GM18498 (cell line): Measurements from ENCODE around the gene CD276.
"Not testable (repeated sequence)": the region's sequence is repeated elsewhere in the genome, so short reads cannot be mapped to it uniquely, and the experiment has no call there.

ENCODE experiments used
- ATAC-seq: cut with Tn5 transposase; IDR thresholded peaks from one replicate; pipeline ENCODE4 v1.9.1; 2021; ENCODE audit warnings: mild to moderate bottlenecking, moderate library complexity; ENCODE audit not compliant: unreplicated experiment

The CD276 gene

GRCh38 chr15:73684581-73685455 is 635 bp downstream of the CD276 start:
- ATAC-seq = no peak

- no peak for ATAC-seq
These were observed 1.8 kb downstream of the CD276 start for GRCh38 chr15:73685981-73686380.

- no peak for ATAC-seq
These were observed 2.6 kb downstream of the CD276 start for GRCh38 chr15:73686781-73687256.

DNA sequence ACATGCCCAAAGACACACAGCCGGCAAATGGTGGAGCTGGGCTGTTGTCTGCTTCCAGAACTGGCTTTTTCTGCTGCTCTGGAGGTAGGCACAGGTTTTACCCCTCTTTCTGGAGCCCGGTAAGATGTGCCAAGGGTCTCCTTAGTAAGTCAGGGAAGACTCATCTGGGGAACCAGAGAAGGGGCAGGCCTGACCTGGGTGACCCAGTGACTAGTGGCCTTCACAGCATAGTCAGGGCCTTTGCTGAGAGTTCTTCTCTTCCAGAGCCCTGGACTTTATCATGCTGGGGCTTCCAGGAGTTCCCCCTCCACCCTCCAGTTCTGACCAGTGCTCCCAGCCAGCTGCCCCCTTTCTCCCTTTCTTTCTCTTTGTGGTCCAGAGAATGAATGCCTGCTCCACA is 3.2 kb downstream of the CD276 start:
- ATAC-seq = no peak

DNA sequence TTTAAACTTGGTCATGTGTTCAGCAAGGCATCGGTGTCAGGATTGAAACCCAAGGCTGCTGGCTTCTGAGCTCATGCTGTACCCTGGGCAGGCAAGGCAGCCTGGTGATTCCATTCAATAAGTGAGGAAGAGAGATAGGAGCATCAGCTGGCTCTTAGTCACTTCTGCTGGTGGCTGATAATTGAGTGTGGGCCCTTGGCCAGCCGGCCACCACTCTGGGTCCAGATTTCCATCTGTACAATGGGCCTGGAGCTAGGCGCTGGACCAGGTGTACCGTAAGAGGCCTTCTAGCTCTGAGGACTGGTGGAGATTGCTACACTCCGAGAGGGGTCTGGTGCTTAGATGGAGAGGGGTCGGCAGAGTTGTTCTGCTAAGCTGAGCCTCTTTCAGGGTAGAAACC is 4.3 kb downstream of the CD276 start:
- no peak for ATAC-seq

- ATAC-seq = no peak
These were observed 7.2 kb downstream of the CD276 start for GRCh38 chr15:73691396-73691795.

DNA sequence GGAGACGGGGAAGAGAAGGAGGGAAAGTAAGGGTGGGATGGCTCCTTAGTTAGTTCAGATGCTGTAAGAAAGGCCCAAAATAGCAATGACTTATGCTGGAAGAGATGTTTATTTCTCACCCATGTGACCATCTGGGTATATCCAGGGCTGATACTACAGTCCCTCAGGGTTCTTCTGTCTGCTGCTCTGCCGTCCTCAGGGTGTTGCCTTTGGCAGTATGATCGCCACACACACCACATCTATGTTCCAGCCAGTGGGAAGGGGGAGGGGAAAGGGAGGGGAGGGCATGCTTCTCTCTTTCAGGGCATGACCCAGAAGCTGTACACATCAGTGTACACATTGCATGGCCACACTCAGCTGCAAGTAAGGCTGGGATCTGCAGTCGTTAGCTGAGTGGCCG is 10.2 kb downstream of the CD276 start:
- ATAC-seq = no peak

DNA sequence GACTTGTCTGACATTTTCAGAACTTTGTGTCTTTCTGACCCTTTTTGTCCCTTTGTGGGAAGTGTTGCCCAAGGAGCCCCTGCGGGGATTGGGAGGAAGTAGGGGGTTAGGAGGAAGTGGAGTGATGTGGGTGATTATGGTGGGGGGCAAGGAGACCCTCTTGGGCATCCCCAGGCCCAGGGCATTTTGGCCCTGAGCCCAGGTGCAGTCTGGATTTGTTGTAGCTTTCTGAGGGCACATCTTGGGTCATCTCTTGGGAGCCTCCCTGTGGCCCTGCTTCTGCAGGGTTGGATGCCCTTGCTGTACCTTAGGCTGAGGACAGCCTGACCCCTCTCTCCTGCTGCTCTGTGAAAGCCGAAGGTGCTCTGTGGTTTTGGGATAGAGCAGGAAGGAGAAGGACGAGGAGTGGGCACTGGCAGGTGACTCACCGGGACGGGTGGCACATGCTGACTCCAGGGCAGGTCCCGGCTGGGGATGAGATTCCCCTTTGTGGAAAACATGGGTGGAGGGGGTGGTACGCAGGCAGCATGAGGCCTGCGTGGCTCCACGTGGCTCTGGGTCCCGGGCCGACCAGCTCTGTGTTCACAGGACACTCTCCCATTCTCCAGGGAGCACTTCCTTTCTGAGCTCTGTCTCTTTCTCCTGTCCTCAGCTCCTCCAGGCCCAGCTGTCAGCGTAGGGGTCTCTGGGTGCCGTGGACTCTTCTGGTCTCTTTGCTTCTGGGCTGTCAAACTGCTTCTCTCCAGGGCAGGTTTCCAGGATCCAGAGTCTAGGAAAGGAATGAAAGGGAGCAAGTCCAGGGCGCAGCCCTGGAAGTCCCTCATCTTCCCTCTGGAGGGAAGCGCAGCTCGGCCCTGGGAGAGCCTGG is 11.8 kb downstream of the CD276 start:
- ATAC-seq = no peak

GRCh38 chr15:73696641-73697001 is 12.4 kb downstream of the CD276 start:
- no peak for ATAC-seq

DNA sequence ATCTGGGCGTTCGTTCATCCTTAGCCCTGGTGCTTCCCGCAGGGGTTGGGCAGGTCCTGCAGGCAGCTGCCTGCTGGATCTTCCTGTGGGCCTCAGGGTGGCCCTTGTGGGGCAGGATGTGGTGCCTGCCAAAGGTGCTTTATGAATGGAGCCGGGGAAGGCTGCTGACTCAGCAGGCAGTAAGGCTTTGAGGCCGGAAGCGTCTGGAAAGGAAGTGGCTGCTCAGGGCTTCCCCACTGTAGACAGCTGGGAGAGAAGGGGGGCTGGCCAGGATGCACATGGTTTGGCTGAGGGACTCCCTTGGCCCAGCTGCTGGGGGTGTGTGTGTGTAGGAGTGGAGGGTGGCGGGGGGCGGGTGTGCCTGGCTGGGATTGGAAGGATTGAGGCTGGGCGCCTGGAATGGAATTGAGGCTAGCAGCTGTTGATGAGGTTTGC is 12.9 kb downstream of the CD276 start:
- peak; percentile 80 for ATAC-seq

DNA sequence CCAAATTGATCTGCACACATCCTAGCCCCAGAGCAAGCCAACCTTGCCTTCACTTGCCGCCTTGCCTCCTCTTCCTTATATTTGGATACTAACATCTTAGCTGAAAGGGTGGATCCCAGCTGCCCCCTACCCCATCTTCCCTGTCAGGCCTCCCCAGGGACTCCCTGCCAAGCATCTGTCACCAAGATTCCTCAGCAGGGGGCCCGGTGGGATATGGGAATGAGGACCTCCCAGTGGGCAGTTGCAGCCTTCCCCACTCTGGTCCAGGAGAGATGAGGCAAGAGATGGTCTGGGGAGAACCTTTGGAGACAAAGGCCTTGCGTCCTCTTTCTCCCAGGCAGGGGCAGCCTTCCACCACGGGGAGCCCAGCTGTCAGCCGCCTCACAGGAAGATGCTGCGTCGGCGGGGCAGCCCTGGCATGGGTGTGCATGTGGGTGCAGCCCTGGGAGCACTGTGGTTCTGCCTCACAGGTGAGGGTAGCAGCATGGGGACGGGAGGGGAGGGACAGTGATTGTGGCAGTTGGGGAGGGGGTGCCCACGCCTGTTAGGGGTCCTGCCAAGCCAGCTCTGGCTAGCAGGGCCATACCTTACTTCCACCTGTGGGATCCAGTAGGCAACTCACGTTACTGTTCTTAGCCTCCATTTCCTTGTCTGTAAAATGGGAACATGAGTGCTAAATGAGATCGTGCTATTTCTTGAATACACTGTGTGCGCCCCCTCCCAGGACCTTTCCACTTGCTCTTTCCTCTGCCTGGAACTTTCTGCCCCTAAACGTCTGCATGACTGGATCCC is 15.3 kb downstream of the CD276 start:
- no peak for ATAC-seq

DNA sequence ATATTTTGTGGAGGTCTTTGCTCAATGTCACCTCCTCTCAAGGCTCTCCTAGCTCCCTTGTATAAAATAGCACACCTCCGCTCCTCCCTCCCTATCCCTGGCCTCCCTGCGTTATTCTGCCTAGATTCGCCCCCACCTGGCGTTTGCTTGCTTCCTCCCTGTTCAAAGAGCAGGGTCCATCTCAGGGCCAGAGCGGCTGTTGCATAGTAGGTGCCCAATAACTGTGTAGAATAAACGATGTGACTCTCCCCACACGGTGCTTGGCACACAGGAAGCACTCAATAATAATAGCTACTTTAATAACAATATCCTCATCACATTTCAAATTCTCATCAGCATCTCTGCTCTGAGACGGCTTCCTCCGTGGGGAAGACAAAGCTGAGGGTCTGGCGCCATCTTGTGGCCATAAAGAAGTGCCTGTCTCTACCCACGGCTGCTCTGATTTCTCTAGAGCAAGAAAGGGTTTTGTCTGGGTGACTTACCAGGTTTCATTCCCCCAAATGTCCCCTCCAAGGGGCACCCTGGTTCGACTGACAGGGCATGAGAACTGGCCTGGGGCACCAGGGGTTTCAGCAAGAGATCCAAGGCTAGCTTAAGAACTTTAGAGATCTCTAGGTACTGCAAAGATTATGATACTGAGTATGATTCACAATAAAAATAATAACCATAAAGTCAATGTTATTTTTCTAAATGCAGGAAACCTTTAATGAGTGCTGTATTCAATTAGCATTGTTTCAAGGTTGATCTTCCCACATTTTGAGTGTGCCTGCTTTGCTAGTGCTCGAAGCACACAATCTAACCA is 16.1 kb downstream of the CD276 start:
- no peak for ATAC-seq

- not testable (repeated sequence) for ATAC-seq
These were observed 18.4 kb downstream of the CD276 start for GRCh38 chr15:73702311-73703239.

- ATAC-seq = not testable (repeated sequence)
These were observed 19.4 kb downstream of the CD276 start for GRCh38 chr15:73703601-73704000.

GRCh38 chr15:73704142-73704868 is 20.1 kb downstream of the CD276 start:
- ATAC-seq = not testable (repeated sequence)

DNA sequence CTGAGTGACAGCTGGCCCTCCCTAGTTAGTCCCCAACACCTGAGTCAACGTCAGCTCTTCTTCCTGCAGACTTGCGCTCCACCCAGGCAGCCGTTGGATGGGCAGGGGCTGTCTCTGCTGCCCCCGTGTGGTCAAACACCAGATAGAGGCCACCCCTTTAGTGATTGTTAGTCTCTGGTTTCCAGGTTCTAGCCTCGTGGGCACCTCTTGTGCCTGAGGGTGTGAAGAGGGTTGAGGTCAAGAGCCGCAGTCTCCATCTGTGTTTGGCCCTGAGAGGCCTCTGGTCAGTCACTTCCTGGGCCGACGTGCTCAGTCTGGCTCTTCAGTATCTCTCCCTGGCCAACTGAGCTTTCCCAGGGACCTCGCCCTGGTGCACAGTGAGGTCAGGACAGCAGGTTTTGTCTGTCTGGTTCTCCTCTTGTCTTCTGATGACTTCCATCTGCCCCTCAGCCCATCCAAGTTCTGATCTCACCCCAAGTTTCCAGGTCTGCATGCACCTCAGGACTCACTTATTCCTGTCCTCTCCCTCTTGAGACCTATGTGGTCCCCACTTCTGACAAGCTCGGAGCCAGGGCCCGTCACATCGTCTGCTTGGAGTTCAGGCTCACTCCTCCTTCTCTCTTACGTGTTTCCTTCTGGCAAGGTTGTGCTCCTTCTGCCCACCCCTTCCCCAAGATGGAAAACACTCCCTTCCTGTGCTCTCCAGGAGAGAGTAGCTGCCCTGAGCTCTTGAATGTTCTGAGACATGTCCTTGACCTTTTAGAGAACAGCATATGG is 20.9 kb downstream of the CD276 start:
- no peak for ATAC-seq

GRCh38 chr15:73708691-73709090 is 24.5 kb downstream of the CD276 start:
- ATAC-seq = no peak

GRCh38 chr15:73709241-73709640 is 25.1 kb downstream of the CD276 start:
- ATAC-seq = no peak
